ENCODE data around the gene TBC1D24.
A peak's percentile ranks its signal among the peaks of the same experiment; 100 is the strongest.

Gene TBC1D24

GRCh38 chr16:2483939-2484897, 9.3 kb downstream of the TBC1D24 start:
- no peak for DNase-seq

DNA sequence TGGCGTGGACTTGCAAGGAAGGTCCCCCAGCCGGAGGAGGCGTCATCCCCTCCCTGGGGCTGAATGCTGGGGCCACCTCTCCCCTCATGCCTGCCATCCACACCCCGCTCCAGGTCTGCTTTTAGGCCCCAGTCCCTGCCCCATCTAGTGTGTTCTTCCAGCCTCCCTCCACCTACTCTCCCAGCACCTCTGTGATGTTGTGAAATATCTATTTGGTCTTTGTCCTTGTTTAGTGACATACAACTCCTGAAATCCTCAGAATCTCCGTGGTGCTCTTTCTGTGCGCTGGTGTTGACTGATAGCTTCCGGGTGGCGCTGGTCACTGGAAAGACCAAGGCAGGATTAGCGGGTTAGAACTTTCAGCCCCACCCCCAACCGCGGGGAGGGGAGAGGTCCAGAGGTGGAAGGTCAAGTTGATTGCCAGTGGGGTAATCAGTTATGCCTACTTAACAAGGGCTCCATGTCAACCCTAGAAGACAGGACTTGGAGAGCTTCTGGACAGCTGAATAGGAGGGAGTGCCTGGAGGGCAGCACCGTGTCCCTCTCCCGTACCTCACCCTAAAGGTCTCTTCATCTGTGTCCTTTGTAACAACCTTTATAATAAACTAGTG, 10.1 kb downstream of the TBC1D24 start:
- DNase-seq: no peak

DNA sequence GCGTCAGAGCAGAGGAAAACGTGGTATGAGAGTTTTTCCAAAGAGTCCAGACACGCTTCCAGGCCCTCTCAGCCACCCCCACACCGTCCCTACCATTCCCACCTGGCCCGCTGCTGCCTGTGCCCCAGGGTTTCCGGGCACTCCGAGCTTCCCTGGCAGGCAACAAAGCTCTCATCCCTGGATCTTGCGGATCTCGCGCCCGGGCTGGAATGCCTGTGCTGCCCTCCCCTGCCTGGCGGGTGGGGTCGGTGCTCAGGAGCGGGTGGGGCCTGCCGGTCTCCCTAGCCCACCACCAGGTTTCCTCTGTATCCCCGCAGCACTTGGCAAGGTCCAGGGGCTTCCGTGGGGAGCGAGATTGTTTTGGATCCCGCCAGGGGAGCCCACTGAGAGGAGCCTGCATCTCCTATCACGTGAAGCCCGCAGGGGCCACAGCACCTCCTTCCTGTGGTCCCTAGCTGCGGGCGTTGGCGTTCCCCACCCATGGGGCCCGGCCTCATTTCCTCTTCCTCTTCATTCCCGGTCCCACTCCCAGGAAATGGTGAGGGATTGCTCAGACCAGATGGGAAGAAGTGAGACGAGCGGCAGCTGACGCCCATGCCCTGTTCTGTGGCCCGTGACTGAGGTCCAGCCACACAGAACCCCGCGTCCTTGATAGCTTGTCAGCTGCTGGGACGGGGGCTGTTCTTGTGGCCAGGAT, 11.0 kb downstream of the TBC1D24 start:
- peak in 1 of 14 donors; percentile 64 for DNase-seq

DNA sequence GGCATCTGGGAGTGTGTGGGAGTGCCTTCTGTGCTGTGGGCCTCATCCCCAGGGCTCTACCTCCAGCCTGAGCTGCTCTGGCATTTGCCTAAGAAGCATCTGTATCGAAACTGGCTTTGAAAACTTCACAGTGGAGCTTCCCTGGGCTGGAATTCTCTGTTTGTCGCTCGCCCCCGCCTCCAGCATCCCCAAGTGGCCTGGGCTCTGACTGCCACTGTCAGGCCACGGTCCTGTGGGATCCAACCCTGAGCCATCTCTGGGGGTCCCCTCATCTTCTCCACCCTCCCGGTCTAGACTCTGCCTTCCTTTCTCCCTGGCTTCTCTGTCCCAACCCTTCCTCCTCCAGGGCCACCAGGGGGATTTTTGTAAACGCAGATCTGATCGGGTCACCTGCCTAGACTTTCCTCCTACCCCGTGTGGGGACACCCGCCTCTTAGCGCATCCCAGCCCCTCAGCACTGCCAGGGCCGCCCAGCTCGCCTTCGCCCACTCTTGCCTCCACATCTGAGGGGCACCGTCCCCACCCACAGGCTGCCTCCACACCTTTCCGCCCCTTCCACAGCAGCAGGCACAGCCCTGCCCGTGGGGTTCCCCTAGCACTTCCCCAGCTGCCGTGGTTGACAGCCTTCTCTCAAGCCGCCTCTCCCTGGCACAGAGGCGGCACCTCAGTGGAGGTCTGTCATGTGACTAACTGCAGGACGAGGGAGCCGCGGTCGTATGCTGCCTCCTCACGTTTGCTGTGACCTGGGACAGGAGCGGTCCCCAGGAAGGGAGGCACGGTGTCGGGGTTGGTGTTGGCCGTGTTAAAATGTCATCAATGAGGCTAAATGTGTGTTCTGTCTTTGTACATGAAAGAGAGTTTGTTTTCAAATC, 12.0 kb downstream of the TBC1D24 start:
- DNase-seq: peak in 7 of 14 donors; percentile 15 to 73 (median 29)

DNA sequence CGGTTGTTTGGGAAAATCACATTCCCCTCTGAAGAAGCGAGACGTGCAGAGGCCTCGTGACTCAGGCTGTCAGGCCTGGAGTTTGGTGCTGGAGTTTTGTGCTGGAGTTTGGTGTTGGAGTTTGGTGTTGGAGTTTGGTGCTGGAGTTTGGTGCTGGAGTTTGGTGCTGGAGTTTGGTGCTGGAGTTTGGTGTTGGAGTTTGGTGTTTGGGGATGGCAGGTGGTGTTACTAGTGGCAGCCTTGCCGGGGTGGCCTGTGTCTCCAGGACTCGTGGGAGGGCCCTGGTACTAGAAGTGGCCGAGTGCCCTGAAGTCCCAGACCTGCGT, 12.6 kb downstream of the TBC1D24 start:
- no peak for DNase-seq

DNA sequence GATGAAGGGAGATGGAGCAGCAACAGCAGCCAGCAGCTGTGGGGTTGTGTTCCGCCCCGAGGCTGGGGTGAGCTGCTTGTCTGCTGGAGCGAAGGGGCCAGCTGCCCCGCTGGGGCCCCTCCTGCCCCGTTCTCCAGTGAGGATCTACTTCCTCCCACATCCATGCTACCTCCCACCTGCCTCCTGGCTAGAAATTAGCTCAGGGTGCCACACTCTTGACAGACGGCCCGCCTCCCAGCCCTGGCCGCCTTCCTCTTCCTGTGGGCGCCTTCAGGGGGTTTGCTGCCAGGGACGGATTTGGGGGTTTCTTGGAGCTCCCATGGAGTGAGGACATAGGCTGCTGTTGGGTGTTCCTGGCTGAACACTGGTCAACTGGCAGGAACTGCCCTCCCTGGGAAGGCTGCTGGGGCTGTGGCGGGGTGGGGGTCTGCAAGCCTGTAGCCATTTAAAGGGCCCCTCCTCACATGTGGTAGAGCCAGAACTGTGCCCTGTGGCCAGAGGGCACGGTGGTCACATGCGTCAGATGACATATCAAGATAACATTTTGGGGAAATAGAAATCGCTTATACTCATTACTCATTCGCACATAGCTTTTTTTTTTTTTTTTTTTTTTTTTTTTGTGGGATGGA, 13.1 kb downstream of the TBC1D24 start:
- DNase-seq: no peak

DNA sequence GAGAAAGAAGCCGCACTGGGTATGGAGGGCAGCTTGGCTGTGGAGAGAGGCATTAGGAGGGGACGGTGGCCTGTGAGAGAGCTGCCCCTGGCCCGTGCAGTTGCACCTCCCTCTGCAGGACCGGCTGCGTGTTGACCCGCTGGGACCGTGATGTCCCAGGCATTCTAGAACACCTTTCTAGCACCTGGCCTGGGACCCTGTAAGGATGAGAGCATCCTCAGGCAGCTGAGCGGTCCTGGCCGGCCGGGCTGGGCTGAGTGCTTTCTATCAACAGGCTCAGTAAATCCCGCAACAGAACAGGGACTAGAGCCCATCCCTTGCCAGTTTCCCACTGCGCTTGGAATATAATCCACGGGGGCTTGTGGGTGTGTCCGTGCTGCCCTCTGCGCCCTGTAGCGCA, 14.7 kb downstream of the TBC1D24 start:
- no peak for DNase-seq

GRCh38 chr16:2490190-2491105, 15.5 kb downstream of the TBC1D24 start:
- DNase-seq: peak in 1 of 14 donors; percentile 69

DNA sequence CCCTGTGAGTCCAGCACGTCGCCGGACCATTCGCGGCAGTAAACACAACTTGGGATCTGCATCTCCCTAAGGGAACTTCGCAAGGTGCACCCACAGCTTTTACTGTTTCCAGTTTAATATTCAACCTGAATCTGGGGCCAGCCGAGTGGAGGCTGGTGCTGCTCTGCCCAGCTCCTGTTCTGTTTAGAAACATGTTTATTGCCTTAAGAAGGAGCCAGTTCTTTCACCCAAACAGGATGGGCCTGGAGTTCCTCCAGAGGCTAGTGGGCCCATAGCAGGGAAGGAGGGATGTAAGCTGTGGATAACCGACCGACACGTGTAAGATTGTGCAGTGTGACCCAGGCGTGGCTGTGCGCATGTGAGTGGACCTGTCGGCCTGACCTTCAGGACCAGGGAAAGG, 17.4 kb downstream of the TBC1D24 start:
- no peak for DNase-seq

DNA sequence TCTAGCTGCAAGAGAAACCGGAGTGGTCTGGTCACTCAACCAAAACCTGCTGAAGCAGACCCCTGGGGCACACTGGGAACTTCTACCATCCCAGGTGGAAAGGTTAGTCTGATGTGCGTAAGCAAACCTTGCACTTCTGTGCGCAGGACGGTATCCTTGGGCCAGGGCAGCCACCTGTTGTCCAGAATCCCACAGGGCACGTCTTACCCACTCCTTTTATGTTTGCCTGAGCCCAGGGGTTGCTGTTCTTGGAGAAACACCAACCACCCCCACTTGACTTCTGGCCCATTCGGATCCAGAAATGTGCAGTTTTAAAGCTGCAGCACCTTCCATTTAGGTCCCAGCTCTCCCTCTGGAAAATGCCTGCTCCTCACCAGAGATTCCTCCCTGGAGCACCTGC, 18.7 kb downstream of the TBC1D24 start:
- no peak for DNase-seq

- no peak for DNase-seq
These were observed 19.7 kb downstream of the TBC1D24 start for GRCh38 chr16:2494616-2495015.

GRCh38 chr16:2495041-2495440, 20.1 kb downstream of the TBC1D24 start:
- no peak for DNase-seq

GRCh38 chr16:2496223-2497115, 21.5 kb downstream of the TBC1D24 start:
- DNase-seq: no peak

GRCh38 chr16:2497116-2497630, 22.2 kb downstream of the TBC1D24 start:
- DNase-seq: peak in 1 of 14 donors; percentile 30

DNA sequence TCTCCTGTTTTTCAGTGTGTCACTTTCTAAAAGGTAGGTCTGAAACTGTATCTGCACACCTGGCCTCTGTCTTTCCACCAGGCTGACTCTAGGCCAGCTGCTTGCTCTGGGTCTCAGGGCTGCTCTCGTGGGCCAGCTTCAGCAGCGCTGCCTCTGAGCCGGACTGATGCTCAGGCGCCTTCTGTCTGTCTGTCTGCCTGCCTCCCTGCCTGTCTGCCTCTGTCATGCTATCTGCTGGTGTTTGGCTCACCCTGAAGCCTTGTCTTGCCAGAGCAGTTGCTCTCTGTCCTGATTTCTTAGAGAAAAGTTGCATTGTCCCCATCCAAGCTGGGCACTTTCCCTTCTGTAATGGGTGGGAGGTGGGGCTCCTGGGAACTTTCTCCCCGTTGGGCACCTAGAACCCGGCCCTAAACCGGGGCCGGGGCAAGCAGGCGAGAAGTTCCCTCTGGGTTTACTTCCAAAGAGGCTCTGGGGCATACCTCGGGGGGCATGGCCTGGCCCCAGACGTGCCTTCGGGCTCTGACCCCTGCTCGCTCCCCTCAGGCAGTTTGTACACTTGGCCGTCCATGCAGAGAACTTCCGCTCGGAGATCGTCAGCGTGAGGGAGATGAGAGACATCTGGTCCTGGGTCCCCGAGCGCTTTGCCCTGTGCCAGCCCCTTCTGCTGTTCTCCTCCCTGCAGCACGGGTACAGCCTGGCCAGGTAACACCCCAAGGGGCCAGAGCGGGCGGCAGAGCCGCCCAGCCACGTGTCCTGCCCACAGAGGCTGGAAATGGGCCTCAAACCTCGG, 23.0 kb downstream of the TBC1D24 start:
- no peak for DNase-seq

- peak in 1 of 14 donors; percentile 38 for DNase-seq
These were observed 23.8 kb downstream of the TBC1D24 start for GRCh38 chr16:2498531-2499253.

GRCh38 chr16:2499454-2499853, 24.5 kb downstream of the TBC1D24 start:
- DNase-seq: no peak
